Fibroblast of pulmonary artery (primary cell): ENCODE results near the gene IPPK.

Source experiments
- DNase-seq: peaks from one replicate; pipeline ENCODE4 v3.0.0-alpha.2; 2010; ENCODE audit warnings: low read depth
- H3K4me3 ChIP-seq: replicated peaks from 2 replicates; pipeline ENCODE4 v1.5.1; 2011; ENCODE audit warnings: low read depth, mild to moderate bottlenecking, control low read depth, low read length, moderate library complexity
- CTCF ChIP-seq: IDR thresholded peaks from 2 replicates; pipeline ENCODE4 v1.5.1; 2011; ENCODE audit warnings: mild to moderate bottlenecking, control low read depth, low read length, inconsistent platforms; ENCODE audit errors: missing control alignments

Gene IPPK

DNA sequence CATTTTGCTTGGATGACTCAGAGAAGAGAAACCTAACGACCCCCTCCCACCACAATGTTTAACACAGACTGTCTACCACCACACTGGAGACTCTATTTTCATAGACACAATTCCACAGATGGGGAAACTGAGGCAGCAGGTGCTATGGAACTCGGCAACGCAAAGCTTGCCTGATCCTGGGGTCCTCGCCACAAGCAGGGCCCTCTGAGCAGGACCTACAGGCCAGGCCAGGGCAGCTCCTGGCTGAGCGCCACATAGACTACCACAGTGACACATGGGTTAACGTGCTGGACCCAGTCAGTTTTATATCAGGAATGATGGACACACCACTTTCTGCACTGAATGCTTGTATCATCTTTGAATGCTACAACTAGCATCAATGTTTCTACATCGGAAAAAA, 11.8 kb downstream of the IPPK start:
- no peak overlapping the region for H3K4me3 ChIP-seq
- no peak for DNase-seq
- no peak for TF ChIP-seq CTCF

- no peak for DNase-seq
- H3K4me3 ChIP-seq, result no peak overlapping the region
- no peak for TF ChIP-seq CTCF
Measured at GRCh38 chr9:92657296-92658094, 12.4 kb downstream of the IPPK start.

GRCh38 chr9:92656537-92656925, 13.4 kb downstream of the IPPK start:
- no peak for DNase-seq
- no peak for TF ChIP-seq CTCF
- no peak overlapping the region for H3K4me3 ChIP-seq

DNA sequence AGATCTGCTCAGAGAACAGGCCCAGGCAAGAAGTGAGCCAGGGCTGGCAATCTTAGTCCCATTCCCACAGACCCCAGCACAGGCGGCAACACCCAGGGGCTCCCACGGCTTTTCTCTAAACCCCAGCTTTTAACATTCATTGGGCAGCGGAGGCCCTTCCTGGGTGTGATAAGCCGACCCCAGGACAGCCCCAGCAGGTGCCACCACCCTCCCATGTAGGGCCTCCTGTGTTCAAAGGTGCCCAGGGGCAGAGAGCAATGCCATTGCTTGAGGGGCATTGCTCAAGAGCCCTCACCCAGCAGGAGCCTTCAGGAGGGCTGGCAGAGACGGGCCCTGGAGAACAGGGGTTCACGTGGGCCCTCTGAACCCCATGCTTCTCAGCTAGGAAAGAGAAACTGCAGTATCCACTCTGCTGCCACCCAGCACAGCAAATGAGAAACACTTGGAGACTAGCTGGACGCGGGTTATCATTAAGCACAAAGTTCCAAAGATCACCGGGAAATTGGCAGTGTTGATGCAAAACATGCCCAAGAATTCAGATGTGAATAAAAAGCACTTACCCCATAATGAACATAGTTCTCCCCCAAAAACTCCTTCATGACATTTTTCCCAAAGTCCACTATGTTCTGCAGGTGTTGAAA, 13.9 kb downstream of the IPPK start:
- H3K4me3 ChIP-seq, result no peak overlapping the region
- DNase-seq, result no peak
- TF ChIP-seq CTCF, result no peak

GRCh38 chr9:92655366-92655765, 14.6 kb downstream of the IPPK start:
- TF ChIP-seq CTCF, result no peak
- no peak overlapping the region for H3K4me3 ChIP-seq
- no peak for DNase-seq

- no peak overlapping the region for H3K4me3 ChIP-seq
- DNase-seq, result no peak
- TF ChIP-seq CTCF, result no peak
Measured at GRCh38 chr9:92654481-92655301, 15.2 kb downstream of the IPPK start.
